GM19351 (cell line): ENCODE measurements around the gene SLCO3A1.

ENCODE experiments used
- ATAC-seq: cut with Tn5 transposase; IDR thresholded peaks from one replicate; pipeline ENCODE4 v1.9.1; 2021; ENCODE audit warnings: mild to moderate bottlenecking, moderate library complexity; ENCODE audit not compliant: unreplicated experiment

SLCO3A1 gene

GRCh38 chr15:91881569-91882297 is 28.2 kb downstream of the SLCO3A1 start:
- ATAC-seq = no peak

GRCh38 chr15:91882858-91883586 is 29.5 kb downstream of the SLCO3A1 start:
- no peak for ATAC-seq

DNA sequence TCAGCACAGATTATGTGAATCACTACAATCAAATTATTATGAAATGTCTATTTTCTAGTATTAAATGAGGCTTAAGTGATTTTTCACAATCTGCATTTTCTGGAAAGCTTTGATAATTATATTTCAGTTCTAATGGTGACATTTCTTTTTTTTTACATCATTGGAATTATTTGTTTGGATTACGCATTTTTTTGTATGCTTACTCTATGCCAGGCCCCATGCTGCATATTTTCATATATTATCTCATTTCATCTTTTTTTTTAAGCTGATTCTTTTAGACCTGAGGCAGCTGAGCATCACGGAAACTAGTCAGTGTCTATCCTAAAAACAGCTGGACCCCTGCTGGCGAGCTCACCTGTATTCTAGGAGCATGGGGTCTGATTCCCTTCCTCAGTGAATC is 31.1 kb downstream of the SLCO3A1 start:
- no peak for ATAC-seq

DNA sequence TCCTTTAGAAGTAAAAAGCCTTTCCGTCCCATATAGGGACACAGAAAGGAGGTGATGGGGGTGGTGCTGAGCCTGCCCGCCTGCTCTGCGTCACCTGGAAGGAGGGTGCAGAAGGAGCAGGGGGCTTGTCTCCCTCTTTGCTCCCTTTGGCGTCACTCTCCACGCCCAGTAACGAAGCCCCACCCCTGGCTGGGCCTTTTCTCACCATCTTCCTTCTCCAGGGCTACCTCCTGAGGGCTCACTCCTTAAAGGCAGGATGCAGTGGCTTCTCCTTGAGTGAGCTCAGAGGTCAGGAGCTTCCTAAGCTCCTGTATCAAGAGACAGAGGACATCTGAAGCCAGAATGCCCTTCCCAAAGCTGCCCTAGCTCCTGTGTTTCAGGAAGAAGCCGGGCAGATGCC is 31.5 kb downstream of the SLCO3A1 start:
- ATAC-seq = no peak

- ATAC-seq = no peak
Measured at GRCh38 chr15:91885714-91886270, 32.3 kb downstream of the SLCO3A1 start.

GRCh38 chr15:91886878-91887277 is 33.4 kb downstream of the SLCO3A1 start:
- no peak for ATAC-seq

DNA sequence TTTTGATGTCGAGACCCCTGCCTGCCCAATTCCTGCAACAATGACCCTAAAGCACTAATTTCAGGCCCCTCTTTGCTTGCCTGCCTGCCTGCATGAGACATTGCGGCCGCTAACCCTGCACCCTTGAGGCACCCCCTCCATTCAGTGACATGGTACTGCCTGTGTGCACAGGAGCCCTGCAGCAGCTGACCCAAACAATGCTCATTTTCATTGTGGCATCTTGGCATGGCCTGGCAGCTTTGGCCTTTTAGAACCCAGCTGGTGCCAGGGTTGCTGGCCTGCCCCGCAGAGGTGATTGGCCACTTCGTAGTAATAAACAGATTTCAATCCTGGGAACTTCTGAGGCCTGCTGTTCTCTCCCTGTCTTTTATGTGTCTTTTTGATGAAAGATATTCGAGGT is 33.8 kb downstream of the SLCO3A1 start:
- no peak for ATAC-seq

GRCh38 chr15:91887921-91888373 is 34.4 kb downstream of the SLCO3A1 start:
- no peak for ATAC-seq

DNA sequence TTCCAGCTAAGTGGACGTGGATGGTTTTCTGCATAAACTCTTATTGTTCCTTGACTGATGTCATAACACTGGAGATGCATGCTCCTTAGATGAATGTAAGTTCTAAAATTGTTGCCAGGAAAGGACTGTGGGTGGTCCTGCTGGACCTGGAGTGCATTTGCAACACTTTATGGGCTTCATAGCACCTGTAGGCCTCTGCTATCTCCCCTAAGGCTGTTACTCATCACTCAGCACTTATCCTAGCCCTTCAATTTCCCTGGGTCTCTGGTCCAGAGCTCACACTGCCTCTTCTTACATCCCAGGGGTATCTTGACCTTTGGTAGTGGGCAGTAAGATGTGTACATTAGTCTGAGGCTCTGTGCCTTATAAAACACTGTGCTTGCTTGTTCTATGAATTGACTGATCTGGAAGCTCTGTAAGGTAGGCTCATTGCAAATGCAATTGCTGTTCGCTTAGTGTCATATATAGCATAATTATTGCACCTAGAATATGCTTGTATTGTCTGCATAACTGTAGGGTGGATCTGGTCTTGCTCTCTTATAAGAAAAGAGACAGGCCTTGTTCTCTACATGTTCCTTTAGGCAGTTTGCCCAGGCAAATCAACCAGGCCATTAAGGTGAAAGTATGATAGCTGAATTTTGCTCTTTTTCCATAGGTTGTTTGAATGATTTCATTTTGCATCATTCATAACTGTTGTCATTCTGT is 35.8 kb downstream of the SLCO3A1 start:
- ATAC-seq = no peak

DNA sequence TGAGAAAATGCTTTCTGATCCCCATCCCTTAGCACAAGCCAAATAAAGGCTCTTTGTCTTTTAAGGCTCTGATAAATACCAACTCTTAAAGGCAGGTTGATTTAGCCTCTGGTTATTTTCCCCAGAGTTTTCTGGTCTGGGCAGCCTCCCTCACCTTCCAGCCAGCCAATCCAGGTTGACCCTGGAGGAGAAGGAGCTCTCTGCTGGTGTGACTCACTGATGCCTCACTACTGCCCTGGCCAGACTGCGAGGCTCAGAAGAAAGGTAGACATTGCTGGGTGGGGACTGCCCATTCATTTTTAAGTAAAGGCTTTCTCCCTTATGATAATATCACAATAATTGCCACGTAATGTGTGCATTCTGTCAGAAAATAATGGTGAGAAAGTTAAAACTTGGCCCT is 37.1 kb downstream of the SLCO3A1 start:
- no peak for ATAC-seq

- ATAC-seq = no peak
Measured at GRCh38 chr15:91891101-91891500, 37.6 kb downstream of the SLCO3A1 start.

DNA sequence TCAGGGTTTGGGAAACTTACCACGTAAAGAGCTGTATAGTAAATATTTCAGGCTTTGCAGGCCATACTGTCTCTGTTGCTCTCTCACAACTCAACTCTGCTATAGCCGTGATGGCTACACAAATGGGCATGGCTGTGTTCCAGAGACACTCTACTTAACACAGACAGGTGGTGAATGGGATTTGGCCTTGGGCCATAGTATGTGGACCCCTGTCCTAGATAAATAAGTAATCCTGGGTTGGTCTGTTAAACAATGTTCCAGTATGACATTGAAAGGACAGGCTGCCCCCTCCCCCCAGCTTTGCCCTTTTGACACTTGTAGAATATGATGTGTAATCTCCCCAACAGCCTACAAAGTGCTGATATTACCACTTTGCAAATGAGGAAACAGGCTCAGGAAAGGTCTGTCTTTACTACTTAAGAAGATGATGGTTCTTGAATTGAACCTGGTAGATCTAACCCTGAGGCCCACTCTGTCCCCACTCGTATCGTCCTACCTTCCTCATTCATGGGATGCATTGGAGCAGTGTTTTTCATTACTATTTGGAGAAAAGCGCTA is 38.4 kb downstream of the SLCO3A1 start:
- ATAC-seq = no peak

GRCh38 chr15:91892436-91892835 is 38.9 kb downstream of the SLCO3A1 start:
- ATAC-seq = no peak

GRCh38 chr15:91894606-91895005 is 41.1 kb downstream of the SLCO3A1 start:
- no peak for ATAC-seq

DNA sequence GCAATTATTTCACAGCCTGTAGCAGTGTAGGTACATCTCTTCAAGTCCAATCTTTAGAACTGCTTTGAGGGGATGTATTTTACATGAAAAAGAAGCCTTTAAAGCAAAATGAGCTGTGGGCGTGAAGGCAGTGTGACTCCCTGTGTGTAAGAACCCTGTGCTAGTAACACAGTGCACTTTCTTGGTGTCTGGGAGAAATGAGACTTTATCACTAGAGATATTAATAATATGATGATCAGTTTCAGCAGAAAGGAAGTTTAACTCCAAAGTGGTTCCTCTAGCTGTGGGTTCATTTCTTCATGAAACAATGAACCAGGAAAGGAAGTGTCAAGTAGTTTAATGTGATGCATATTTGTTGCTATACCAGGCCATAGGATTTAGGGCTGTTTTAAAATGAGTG is 41.5 kb downstream of the SLCO3A1 start:
- no peak for ATAC-seq

DNA sequence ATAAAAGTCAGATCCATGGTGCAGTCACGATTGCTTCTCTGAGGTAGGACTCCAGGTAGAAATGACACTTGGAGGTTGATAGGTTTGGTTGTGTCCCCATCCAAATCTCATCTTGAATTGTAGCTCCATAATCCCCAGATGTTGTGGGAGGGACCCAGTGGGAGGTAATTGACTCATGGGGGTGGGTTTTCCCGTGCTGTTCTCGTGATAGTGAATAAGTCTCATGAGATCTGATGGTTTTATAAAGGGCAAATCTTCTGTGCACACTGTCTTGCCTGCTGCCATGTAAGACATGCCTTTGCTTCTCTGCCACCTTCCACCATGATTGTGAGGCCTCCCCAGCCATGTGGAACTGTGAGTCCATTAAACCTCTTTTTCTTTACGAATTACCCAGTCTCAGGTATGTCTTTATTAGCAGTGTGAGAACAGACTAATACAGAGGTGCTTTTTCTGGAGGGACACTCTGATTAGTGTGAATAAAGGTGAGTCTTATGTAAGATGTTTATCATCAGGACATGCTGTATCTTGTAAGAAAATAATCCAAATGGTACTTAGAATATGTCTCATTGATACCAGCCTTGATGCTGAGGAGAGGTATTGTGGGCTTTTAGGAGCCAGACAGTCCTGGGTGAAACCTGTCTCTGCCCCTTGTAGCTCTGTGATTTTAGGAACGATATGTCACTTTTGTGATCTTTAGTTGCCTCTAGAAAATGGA is 43.0 kb downstream of the SLCO3A1 start:
- ATAC-seq = no peak

DNA sequence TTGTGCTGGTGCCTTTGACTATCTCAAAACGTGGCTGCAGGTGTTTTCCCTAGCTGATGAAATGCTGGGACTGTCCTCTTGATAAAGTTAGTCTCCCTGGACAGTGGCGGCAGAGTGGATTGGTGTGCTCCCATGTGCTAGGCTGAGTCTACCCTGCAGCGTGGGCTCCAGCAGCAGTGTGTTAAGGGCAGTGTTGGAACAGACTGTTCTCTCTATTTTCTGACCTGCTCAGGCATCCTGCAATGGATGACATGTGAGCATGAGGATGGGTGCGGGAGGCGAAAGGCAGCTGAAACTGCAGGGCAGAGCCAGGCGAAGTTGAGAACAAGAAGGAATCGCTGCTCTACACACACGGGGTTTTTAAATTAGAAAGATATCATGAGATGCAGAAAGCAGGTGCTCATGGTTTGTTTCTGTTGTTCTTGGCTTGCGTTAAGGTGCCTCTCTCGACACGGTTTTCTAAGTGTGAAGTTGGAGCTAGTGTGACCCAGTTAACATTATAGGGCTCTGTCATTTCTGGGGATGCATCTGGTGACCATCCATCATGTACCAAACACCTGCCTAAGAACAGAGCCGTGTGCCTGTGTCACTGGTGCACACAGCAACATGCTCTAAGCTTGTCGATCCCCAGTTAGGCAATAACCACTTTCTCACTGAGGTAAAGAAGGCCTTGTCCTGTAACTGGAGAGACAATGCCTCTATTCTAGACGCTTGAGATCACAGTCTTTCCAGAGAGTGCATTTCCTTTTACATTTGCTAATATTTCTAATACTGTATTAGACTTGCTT is 44.3 kb downstream of the SLCO3A1 start:
- ATAC-seq = no peak

GRCh38 chr15:91898843-91899242 is 45.3 kb downstream of the SLCO3A1 start:
- no peak for ATAC-seq

- no peak for ATAC-seq
Measured at GRCh38 chr15:91904942-91905341, 51.4 kb downstream of the SLCO3A1 start.

GRCh38 chr15:91908391-91908790 is 54.9 kb downstream of the SLCO3A1 start:
- no peak for ATAC-seq
